Skin of body (tissue), 2 donors: ENCODE results near the gene HSPB9. TPM values are rescaled to one million over a fixed set of nuclear protein-coding genes. Genes with fewer than 3 reads are reported as not detected.

Experiments
- DNase-seq: peaks from one replicate; lab custom pipeline; 2025; lab: John Stamatoyannopoulos, UW
- total RNA-seq: library from RNA; depleted of rRNA; stranded (reverse); fragments of >200 nt; gene quantifications from one replicate; pipeline ENCODE4 v1.2.3, GENCODE V29; 2014

Gene HSPB9, protein sequence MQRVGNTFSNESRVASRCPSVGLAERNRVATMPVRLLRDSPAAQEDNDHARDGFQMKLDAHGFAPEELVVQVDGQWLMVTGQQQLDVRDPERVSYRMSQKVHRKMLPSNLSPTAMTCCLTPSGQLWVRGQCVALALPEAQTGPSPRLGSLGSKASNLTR
- total RNA-seq = not detected

DNA sequence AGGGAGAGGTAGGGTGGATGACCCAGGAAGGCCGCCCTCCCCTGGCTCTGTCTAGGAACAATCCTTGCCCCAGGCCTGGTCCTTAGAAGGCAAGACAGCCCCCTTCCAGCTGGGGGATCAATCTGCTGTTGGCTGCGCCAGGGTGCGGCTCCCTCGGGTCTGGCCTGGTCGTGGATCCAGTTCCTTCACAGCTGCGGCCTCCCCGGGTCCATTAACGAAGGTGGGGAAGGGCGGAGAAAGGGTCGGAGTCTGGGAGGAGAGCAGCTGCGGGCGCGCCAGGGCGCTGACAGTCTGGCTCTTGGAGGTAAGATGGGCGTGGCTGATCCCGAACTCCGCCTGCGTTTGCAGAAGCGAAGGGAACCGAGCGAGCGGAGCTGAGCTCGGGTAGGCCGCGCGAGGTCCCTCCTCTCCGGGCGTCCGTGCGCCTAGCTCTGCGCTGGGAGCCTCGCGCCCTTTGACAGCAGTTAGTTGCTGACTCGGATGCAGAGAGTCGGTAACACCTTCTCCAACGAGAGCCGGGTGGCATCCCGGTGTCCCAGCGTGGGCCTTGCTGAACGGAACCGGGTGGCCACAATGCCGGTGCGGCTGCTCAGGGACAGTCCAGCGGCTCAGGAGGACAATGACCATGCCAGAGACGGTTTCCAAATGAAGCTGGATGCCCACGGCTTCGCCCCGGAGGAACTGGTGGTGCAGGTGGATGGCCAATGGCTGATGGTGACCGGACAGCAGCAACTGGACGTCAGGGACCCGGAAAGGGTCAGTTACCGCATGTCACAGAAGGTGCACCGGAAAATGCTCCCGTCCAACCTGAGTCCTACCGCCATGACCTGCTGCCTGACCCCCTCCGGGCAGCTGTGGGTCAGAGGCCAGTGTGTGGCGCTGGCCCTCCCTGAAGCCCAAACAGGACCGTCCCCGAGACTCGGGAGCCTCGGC lies at the start of gene HSPB9:
Gene HSPB9 (plus strand): TSS at position 434 of the 933 bp plus-strand sequence. CDS start 47 bp downstream, at position 481.
- no peak for DNase-seq

DNA sequence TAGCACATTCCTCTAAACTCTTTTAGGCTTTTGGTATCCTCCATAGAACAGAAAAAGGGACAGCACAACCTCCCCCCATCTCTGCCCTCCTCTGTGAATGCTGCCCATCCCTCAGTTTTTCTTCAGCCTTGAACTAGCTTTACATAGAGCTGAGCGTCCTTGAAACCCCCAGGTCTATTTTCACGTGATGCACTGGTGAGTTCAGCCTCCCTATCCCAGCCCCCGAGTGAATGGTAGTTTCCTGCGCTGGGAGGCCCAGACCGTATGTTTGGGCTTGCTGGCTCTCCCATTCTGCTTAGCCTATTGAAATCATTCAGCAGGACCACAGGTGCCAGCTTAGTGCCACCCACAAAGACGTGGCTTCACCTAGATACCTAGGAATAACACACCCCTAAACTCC lies 46.8 kb upstream of the HSPB9 start:
- no peak for DNase-seq

DNA sequence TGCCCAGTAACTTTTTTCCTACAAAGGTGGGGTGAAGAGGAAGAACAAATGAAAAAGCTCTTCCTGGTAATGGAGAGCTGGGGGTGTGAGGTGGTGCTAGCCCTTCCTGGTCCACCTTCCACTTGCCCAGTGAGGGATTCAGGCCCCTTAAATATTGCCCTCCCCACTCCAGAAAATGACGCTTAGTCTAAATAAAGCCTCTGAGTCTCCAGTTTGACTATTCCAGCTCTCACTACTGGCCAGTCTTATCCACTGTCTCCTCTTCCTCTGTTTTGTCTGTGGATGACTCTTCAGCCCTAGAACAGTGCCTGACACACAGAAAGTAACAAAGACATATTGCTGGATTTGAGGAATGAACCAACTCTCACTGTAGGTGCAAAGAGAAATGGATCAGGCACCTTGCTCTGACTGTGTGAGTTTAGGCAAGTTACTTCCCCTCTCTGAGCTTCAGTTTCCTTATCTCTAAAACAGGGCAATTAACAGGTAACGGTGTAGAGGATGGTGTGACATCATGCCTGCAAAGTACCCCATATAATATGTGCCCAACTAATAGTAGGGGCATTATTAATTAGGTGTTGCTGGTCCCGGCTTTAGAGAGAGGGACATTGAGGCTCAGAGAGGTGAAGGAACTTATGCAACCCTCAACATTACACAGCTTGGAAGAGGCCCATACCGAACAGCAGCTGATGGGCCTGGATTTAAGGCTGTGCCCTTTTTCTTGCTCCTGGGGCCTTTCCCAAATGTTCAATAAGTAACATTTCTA lies 45.6 kb upstream of the HSPB9 start:
- no peak for DNase-seq

DNA sequence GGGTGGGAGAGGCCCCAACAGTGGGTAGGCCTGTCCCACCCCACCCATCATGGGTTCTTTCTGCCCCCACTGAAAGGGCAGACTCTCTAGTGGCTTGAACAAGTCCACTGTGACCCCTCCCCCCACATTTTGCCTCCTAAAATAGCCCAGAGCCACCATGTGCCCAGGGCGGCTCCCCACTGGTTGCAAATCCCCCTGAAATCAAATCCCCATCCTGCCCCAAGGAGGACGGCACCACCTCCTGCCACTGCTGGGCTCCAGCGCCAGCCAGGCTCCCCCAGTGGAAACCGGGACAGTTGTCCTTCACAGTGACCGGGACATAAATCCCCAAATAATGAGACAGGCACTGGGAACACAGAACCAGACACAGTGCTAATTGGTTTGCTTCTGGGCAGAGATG lies 44.8 kb upstream of the HSPB9 start:
- no peak for DNase-seq

DNA sequence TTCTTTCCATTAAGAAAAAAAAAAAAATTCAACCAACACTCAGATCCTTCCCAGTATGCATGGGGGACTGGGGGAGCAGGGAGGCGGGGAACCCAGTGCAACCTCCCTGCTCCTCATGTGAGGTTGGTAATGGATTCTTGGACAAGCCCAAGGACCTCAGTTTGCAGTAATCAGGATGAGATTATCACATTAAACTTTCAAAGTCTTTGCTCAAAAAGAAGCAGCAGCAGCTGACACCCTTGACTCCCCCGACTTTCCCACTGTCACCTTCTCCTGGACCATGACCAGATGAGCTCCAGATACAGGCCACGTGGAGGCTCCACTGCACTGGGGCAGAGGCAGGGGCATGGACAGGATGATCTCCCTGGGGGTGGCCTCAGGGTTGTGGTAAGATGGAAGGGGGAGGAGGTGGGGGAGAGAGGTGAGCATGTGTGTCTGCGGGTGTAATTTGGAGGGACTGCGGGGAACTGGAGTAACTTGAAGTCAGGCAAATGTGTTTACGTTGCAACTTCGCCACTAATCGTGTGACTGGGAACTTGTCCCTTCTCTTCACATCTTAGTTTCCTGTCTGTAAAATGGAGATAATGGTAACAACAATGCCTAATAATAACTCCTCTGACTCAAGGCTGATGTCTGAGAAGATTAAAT lies 44.1 kb upstream of the HSPB9 start:
- DNase-seq = no peak

DNA sequence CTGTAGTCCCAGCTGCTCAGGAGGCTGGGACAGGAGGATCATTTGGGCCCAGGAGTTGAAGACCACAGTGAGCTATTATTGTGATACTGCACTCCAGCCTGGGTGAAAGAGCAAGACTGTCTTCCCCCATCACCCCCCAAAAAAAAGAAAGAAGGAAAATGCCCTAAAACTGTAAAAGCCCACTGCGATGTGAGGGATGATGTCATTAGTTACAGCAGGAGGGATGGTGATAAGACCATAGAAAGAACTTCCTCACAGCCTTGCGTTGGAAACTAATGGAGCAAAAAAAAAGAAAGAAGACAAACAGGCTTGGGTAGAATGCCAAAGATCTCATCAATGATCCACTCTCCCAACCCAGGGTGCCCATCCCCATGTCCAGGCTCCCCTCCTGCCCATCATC lies 43.1 kb upstream of the HSPB9 start:
- no peak for DNase-seq

DNA sequence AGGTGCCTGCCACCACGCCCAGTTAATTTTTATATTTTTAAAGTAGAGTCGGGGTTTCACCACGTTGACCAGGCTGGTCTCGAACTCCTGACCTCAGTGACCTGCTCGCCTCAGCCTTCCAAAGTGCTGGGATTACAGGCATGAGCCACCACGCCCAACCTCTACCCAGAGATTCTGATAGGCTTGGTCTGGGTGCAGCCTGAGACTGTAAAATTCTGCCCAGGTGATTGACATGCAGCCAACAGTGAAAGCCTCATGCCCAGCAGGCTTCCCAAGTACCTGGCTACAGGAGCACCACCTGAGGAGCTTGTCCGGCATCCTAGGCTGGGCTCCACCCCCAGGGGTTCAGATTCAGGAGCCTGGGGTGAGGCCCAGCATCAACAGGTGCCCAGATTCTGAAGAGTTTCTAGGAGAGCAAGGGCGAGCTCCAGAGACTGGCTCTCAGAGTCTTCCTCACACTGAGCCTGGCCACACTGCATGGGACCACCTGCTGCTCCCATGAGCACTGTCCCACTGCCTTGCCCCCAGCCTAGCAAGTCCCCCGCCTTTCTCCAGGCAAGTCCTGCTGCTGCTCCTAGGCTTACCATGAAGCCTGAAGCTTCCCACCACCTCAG lies 41.0 kb upstream of the HSPB9 start:
- DNase-seq = no peak

DNA sequence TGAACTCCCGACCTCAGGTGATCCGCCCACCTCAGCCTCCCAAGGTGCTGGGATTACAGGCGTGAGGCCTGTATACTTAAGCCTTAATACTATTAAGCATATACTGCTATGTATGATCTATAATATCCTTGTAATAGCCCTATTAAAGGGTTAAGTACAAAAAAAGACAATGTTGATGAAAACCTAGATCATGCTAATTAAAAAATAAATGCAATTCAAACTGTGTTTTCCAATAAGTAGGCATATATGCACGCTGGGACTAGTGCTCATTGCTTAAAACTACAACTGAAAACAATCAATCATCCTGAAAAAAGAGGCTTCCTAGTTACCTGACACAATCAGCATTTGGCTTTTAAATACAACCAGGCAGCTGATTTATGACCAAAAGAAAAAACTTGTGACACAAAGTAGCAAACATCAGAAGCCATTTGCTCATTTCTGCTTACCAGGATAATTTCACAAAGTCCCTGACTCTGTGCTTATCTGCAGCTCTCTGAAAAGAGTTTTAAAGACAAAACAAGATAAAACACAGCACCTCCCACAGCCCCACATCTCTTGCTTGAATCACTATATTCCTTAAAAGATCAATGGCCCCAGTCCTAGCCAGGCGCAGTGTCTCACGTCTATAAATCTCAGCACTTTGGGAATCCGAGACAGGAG lies 35.4 kb upstream of the HSPB9 start:
- no peak for DNase-seq

DNA sequence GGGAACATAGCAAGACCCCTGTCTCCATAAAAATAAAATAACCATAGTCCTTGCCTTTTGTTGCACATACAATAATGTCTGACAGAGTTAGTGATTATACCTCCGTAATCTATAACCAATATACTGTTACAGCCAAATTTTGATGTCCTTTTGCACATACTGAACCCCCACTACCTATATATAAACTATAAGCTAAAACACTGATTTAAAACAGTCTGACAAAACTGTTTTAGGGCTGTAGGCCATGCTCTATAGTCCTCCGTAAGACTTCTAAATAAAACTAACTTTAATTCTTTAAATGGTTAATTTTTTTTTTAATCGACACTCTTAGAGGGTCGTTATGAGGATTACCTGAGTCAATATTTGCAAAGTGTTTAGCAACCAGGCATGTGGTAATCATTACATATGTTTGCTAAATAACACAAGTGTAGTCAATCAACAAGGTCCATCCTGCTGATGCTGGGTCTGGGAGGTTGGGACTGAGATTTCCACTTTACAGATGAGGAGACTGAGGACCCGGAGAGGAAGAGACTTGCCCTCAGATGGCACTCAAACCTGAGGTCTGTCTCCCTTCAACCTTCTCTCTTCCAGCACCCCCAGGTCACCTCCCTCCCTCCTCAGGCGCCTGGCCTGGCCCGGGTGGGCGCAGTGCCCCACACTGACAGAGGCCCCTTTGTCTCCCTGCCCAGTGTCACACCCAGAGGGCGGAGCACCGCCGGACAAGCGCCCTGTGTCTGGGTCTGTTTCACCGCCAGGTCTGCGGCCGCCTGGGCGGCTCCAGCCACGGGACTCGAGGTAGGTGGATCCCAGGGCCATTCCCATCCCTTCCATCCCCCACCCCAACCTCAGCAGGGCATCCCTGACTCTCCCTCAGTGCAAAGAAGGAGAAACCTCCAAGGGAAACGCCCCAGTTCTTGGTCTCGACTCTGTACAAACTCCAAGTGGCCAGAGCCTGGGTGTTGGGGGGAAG lies 34.6 kb upstream of the HSPB9 start:
- no peak for DNase-seq

DNA sequence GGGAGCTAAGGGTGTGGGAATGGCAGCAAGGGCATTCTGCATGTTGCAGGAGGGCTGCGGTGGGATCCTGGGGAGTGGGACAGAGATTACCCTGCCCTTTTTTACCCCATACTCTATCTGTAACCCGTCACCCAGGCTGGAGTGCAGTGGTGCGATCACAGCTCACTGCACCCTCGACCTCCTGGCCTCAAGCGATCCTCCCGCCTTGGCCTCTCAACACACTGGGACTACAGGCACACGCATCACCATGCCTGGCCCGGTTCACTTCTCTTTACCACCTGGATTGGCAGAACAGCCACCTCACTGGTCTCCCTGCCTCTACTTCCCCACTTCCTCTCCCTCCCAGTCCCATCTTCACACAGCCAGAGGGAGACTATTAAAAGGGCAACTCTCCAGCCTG lies 33.9 kb upstream of the HSPB9 start:
- DNase-seq = no peak

DNA sequence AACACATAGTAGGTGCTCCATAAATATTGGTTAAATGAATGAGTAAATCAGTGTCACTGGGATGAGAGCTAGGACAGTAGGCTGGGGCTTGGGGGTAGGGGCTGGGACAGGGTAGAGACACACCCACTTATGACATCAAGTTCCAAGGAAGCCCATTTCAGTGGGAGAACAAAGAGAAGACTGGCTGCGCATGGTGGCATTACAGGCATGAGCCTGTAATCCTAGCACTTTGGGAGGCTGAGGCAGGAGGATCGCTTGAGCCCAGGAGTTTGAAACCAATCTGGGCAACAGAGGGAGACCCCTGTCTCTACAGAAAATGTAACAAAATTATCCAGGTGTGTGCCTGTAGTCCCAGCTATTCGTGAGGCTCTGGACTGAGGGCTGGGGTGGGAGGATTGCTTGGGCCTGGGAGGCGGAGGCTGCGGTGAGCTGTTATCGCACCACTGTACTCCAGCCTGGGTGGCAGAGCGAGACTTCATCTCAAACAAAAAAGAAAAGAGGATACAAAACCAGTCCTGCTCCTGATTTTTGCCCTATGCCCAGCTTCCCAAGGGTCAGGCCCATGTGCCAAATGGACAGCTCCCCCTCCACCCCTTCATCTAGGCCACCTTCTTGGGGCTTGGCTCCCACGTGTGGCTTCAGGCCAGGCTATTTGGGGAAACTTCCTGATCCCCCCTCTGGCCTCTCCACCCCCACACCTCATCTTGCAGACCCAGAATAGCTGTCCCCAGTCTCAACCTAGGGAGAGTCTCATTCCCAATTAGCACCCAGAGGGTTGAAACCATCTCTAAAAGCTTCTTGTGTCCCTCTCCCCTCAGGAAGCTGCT lies 31.4 kb upstream of the HSPB9 start:
- no peak for DNase-seq

DNA sequence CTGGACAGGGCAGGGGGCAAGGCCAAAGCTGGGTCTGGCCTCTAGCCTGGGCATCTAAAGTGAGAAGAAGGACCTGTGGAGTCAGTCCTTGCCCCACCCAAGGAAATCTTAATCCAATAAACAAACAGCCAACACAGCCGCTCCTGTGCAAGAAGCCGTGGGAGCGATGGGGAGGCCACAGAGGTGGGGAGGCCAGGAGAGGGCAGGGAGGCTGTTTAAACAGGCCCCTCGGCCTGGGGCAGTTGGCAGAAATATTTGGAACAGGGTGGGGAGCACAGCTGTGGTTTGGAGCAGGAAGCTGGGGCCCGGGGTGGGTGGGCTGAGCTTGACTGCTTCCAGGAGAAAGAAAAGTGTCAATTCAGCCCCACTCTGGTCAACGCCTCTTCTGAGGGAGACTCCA lies 29.7 kb upstream of the HSPB9 start:
- DNase-seq = no peak

DNA sequence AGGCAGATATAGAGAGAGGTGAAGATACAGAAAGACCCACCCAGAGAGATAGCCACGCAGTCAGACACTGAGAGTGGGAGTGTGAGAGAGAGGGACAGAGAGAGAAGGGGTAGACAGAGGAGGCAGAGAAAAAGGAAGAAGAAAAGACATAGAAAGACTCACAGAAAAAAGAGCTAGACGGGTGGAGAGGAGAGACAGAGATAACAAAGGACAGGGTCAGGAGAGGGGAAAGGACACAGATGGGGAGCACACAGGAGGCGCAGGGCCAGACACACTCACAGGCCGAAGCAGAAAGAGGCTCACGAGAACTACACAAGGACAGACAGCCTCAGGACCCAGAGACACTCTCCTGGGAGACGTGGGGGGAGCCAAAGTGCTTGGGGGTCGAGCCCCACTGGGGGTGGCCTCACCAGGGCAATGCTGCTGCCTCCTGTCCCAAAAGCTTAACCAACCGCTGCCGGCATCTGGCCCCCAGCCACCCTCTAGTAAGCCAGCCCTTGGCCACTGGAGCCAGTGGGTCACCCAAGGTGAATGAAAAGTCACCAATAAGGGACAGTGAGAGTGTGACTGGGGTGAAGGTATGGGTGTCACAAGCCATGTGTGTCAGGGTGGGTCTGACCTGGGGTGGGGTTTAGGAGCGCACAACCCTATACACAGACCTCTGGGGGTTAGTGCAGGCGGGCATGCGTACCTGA lies 28.1 kb upstream of the HSPB9 start:
- DNase-seq = no peak

DNA sequence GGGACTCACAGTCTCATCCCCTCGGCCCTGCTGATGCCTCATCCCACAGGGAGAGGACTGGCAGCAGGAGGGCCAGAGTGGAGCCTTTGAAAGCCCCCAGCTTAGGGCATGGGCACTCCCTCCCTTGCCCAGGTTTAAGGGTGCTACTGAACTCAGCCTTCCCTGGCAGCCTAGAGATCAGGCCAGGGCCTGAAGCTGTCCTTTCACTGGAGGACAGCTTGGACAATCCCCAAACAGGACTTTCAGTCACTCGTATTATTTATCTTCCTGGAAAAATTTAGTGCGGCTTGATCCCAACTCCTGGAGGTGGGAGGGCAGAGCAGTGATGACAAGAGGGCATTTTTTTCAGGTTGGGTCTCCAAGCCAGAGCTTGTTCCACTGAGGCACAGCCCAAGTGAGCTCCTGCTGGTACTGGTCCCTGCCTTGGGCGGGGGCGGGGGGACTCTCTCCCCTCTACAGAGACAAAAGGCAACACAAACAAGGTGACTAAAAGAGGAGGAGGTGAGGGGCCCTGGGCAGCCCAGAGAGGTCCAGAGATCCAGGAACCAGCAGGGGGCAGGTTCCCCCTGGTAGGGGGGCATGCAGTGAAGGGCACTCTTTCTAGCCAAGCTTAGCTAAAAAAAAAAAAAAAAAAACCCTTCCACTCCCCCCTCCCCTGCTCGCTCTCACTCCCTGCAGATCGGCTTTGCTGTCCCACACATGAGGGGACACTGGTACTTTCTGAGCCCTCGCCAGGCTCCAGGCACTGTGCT lies 26.1 kb upstream of the HSPB9 start:
- DNase-seq = no peak

DNA sequence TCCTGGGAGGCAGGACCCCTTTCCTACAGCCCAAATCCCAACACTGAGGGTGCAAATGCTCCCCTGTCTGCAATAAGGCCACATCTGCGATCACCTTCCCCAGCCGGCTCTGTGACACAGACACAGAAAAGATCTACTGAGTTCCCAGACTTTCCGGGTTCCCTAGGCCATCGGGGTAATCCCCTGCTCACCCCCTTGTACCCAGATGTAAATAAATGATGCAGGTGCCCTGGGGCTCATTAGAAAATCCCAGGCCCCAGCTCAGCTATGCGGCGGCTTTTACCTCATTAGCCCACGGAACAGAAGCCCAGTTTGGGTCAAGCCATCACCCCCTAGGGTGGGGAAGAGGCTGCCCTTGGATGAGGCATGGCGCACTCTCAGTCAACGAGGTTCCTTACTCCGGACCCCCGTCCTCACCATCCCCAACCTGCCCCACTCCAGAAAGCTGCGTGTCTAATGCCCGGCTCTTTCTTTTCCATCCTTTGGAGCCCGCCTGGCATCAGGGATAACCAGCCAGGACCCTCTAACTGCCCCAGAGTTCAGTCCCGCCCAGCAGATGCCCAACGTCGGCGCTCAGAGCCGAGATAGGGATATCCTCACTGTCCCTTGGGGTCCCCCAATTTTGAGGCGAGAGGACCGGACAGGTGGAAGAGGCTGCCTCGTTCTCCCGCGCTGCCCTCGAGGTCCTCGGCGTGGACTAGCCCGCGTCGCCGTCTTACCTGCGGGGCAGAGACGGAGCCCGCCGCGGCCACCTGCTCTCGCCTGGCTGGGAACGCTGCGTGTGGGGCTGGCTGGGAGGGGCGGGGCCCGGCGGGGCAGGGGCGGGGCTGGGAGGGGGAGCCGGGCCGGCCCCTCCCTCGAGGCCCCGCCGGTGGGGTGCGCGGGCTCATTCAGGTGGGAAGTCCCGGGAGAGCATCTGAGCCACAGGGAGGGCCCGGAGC lies 24.6 kb upstream of the HSPB9 start, which contains the start of gene ZNF385C:
Gene ZNF385C (minus strand): TSS at position 783 of the 941 bp plus-strand sequence. CDS start 35,417 bp downstream, outside the sequence.
- DNase-seq = no peak
